C4-2B (cell line): ENCODE measurements around the gene HPCAL1.

Experiments
- H3K27ac ChIP-seq: fragments of 450-650 bp; 2 replicates; pipeline ENCODE4 v1.5.1; 2017
- ZFX ChIP-seq: fragments of 450-650 bp; IDR thresholded peaks from 2 replicates; pipeline ENCODE4 v1.6.1; 2017
- TF ChIP-seq, protein P1 (sequence below): fragments of 450-650 bp; conservative IDR thresholded peaks from 2 replicates; pipeline ENCODE4 v1.5.1; 2017; ENCODE audit warnings: mild to moderate bottlenecking

HPCAL1 gene

DNA sequence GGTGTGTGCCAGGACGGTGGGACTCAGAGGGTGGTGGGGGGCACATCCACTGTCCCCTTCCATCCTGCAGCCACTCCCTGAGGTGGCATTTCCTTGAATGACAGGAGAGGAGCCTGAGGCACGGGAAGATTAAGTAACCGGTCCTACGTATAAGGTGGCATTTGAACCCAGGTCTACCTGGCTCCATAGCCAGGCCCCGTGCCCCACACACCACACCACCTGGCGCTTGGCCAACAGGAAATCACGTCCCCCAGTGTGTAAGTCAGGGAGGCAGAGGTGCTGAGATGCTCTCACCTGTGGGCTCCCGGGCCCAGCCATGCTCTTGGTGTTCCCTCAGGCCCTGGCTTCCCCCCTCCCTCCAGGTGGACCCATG is 53.7 kb downstream of the HPCAL1 start:
- TF ChIP-seq, protein P1, sequence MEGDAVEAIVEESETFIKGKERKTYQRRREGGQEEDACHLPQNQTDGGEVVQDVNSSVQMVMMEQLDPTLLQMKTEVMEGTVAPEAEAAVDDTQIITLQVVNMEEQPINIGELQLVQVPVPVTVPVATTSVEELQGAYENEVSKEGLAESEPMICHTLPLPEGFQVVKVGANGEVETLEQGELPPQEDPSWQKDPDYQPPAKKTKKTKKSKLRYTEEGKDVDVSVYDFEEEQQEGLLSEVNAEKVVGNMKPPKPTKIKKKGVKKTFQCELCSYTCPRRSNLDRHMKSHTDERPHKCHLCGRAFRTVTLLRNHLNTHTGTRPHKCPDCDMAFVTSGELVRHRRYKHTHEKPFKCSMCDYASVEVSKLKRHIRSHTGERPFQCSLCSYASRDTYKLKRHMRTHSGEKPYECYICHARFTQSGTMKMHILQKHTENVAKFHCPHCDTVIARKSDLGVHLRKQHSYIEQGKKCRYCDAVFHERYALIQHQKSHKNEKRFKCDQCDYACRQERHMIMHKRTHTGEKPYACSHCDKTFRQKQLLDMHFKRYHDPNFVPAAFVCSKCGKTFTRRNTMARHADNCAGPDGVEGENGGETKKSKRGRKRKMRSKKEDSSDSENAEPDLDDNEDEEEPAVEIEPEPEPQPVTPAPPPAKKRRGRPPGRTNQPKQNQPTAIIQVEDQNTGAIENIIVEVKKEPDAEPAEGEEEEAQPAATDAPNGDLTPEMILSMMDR = no peak
- TF ChIP-seq ZFX = no peak
- H3K27ac ChIP-seq = no peak overlapping the region

DNA sequence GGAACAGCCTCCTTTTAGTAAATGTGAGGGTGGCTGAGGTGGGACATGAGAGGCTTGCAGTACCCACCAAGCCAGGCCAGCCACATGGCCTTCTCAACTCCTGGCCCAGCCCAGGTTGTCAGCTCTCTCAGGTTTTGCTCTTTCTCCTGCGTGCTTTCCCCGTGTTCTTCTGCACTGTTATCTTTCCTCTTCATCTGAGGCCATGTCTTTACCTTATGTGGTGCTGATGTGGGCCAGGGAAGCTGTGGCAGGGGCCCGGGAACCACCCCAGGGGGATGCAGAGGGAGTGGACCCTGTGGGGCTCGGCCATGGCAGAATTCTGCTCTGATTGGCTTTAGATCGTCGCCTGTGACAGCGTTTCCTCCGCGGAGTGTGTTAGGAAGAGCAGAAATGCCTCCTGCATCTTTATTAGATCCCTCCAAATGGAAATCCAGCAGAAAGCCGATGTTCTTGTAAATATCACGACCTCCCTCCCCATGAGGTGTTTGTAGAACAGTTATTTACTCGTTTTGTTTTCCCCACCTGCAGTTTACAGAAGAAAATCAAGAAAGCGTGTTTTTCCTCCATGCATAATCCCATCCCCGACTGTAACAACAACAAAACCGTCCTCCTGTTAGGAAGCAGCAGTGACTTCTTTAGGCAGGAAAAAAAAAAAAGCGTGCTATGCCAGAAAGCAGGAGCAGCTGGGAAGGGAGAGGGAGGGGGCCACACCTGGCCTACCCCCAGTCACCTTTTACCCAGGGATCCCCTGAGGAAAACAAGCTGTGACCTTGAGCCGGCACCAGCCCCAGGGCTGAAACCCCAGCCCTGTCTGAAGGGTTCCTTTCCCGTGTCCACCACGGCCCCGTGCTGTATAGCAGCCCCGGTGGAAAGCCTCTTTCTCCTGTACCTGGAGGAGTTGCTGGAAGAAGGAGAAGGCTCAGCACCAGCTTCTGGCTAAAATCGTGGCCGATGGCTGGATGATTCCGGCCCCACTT is 54.8 kb downstream of the HPCAL1 start:
- no peak overlapping the region for H3K27ac ChIP-seq
- TF ChIP-seq, protein P1 = no peak
- no peak for TF ChIP-seq ZFX

DNA sequence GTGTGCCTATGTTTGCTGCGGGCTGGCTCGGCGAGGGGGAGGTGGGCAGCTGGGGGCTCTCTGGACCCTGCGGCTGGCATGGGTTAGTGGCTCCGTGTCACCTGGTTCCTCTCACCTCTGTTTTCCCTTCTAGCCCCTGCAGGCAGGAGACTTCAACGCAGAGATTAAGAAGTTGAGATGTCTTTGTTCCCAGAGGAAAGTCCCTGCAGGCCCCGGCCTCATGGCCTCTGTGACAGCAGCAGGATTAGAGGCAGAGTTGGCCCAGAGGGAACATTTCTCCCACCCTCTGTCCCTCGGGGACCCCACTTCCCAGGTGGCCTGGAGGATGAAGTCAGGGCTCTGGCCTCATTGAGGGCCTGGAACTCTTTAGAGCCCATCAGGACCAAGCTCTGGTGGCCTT is 56.5 kb downstream of the HPCAL1 start:
- no peak overlapping the region for H3K27ac ChIP-seq
- TF ChIP-seq, protein P1 = no peak
- no peak for TF ChIP-seq ZFX

DNA sequence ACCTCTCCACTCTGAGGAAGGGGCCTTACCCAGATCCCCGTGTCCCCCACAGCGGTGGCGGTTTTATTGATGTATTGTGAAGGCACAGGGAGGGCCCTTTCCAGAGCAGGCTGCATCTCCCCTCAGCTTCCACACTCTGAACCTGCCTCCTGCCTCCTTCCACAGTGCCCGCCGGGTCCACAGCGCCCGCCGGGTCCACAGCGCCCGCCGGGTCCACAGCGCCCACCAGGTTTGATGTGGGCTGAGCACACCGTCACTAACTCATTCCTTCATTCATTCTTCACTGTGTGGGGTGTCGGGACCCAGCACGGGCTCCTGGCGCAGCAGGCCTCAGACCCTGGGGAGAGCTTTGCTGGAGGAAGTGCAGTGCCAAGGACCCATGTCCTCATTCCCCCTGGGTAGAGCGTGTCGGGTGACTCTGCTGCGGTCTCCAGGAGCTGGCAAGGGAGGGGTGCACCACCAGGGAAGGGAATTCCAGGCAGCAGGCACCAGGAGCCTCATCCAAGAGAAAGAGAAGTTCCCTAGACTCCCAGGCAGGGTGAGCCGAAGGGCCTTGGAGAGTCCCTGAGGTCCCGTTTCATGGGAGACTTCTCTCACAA is 57.1 kb downstream of the HPCAL1 start:
- TF ChIP-seq, protein P1 = no peak
- no peak for TF ChIP-seq ZFX
- no peak overlapping the region for H3K27ac ChIP-seq

DNA sequence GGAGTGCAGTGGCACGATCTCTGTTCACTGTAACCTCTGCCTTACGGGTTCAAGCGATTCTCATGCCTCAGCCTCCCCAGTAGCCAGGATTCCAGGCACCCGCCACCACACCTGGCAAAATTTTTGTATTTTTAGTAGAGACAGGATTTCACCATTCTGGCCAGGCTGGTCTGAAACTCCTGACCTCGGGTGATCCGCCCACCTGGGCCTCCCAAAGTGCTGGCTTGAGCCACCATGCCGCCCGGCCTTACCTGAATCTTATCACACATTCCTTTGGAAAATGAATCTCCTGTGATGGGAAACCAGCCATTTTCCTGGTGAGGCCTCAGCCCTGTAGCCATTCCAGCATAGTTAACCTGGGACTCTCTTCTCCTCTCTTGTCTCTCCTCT is 57.8 kb downstream of the HPCAL1 start:
- TF ChIP-seq, protein P1 = no peak
- no peak for TF ChIP-seq ZFX
- no peak overlapping the region for H3K27ac ChIP-seq

DNA sequence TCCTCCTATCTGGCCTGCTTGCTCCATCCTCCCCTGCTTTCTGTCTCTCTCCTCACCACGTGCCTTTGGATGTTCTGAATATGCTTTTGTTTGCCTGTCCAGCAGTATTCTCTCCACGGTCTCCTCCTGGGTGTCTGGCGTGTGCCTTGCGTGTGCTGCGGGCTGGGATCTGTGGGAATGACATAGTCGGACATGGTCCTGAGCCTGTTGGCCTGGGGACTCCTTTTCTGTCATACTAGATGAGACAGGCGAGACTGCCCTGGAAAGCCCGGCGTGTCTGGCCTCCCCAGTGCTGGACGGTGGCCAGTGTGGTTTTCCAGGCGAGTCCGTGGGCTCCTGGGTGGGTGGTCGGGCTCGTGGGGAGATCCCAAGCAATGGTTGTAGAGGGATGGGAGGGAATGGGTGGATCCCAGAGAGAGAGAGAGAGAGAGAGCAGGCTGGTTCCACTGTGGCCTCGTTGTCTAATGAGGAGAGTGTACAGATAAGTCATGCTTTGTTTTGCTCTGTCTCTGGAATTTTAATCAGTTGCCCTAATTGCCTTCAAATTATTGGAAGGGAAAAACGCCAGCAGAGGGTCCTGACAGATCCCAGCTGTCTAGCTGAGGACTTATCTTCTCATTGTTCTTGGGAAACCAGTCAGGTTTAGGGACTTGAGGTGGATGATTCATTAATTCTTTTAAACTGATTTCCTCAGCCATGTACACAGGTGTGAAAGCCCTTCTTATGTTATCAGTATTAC is 58.3 kb downstream of the HPCAL1 start:
- no peak overlapping the region for H3K27ac ChIP-seq
- no peak for TF ChIP-seq ZFX
- TF ChIP-seq, protein P1 = no peak
